GM18507 (cell line): ENCODE measurements around the gene NELFB.
"Not testable (repeated sequence)": the region's sequence is repeated elsewhere in the genome, so short reads cannot be mapped to it uniquely, and the experiment has no call there.

Experiments
- DNase-seq: peaks from one replicate; pipeline ENCODE4 v3.0.0; 2011; ENCODE audit warnings: low read depth; ENCODE audit not compliant: insufficient read length; ENCODE audit errors: extremely low spot score
- FAIRE-seq: peaks from 2 replicates; lab custom pipeline; 2011; peaks lifted over from hg19 to GRCh38; lab: Jason Lieb, UNC

NELFB gene

DNA sequence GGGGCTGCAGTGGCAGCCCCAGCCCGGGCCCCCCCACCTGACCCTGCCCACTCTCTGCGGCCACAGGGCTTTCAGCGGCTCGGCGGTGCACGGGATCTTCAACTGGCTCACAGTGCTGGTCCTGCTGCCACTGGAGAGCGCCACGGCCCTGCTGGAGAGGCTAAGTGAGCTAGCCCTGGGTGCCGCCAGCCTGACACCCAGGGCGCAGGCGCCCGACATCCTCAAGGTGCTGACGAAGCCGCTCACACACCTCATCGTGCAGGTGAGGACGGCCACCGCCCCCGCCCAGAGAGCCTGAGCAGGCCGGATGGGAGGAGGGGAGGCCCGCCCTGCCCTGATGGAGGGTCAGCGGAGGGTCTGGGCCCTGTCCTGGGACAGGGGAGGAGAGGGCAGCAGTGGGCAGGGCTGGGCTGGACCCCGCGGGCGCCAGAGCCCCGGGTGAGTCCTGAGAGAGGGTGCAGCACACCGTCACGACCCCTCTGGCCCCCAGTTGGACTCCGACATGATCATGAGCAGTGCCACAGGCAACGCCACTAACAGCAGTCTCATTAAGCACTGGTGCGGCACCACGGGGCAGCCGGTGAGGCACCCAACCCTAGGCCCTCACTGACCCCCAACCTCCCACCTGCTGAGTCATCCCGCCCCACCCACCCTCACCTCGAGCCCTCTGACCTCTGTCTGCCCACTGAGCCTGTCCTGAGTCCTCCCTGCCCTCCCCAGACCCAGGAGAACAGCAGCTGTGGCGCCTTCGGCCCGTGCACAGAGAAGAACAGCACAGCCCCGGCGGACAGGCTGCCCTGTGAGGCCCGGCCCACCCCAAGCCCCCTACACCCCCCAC lies 21.8 kb upstream of the NELFB start:
- FAIRE-seq: no peak
- no peak for DNase-seq

DNA sequence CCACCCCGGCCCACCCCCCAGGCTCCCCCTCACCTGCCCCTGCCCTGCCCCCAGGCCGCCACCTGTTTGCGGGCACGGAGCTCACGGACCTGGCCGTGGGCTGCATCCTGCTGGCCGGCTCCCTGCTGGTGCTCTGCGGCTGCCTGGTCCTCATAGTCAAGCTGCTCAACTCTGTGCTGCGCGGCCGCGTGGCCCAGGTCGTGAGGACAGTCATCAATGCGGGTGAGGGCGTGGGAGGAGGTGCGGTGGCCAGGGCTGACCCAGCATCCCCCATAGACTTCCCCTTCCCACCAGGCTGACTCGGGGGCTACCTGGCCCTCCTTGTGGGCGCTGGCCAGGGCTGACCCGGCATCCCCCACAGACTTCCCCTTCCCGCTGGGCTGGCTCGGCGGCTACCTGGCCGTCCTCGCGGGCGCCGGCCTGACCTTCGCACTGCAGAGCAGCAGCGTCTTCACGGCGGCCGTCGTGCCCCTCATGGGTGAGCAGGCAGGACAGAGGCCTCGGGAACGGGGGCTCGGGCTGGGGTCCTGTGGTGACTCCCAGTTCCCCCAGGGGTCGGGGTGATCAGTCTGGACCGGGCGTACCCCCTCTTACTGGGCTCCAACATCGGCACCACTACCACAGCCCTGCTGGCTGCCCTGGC lies 21.0 kb upstream of the NELFB start:
- DNase-seq (no peak), FAIRE-seq (no peak)

DNA sequence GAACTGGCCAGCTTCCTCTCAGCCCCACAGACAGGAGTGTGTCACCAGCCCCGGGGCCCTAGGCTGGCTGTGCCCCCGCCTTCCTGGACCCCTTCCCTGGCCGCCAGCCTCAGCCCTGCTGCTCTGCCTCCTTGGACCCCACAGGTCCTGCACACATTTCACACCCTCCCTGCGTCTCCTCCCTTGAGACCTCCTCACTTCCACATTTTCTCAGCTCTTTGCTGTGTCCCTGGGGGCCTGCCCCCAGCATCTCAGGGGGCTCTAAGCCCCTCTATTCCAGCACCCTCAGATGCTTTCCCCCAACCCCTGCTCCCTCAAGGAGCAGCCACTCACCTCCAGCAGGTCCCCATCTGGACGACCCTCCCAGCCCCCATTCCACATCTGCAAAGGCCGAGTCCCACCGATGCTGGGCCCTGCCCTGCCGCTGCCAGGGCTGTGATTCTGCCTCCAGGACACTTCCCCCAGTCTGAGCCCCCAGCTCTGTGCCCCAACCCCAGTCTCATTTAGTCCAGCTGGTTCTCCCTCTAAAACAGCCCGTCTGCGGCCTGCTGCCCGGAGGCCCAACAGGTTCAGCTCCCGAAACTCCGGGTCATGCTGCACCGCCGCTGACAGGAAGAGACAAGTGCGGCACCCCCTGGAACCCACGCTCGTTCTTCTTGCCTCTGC lies 20.2 kb upstream of the NELFB start:
- FAIRE-seq (no peak), DNase-seq (no peak)

DNA sequence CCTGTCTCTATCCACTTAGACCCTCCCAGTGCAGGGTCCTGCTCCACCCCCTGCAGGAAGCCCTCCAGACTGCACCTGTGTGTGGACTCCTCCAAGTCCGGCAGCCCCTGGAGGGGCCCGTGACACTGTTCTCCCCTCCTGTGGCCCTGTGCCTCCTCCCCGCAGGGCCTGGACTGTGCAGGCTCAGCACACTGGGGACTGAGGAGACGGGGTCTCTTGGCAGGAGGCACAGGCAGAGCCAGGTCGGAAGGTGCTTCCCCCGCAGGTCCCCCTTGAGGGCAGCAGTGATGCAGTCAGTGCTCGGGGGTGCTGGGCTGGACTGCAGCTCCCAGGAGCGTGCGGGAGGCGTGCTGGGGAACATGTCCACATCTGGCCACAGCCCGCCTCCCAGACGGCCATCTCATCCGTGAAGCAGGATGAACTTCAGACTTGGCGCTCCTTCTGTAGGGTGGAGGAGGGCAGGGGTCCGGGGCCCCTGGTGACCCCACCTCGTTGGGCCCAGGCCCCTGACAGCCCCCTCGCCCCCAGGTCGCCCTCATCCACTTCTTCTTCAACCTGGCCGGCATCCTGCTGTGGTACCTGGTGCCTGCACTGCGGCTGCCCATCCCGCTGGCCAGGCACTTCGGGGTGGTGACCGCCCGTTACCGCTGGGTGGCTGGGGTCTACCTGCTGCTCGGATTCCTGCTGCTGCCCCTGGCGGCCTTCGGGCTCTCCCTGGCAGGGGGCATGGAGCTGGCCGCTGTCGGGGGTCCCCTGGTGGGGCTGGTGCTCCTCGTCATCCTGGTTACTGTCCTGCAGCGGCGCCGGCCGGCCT lies 19.5 kb upstream of the NELFB start:
- DNase-seq (no peak), FAIRE-seq (no peak)

DNA sequence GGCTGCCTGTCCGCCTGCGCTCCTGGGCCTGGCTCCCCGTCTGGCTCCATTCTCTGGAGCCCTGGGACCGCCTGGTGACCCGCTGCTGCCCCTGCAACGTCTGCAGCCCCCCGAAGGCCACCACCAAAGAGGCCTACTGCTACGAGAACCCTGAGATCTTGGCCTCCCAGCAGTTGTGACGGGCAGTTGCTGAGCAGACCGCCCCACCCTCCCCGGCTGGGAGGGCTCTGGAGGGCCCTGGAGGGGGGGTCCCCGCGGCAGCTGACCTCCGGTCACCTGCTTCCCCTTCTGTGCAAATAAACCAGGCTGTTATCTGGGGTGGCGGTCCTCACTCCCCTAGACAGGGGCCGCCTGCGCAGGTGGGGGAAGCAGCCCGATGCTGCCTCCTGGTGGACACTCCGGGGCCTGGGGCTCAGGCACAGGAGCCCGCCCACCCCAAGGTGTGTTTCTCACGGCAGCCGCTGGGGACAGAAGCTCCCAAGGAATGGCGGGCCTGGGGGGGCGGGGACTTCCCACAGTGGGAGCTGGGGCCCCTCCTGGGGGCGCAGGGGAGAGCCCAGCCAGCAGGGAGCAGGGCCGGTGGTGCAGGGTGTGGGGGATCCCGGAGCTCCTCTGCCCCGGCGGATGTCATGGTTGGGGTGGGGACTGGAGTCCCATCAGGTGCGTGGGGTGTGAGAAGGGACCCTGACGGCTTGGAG lies 18.7 kb upstream of the NELFB start:
- FAIRE-seq: peak; percentile 93
- DNase-seq: peak; percentile 92

DNA sequence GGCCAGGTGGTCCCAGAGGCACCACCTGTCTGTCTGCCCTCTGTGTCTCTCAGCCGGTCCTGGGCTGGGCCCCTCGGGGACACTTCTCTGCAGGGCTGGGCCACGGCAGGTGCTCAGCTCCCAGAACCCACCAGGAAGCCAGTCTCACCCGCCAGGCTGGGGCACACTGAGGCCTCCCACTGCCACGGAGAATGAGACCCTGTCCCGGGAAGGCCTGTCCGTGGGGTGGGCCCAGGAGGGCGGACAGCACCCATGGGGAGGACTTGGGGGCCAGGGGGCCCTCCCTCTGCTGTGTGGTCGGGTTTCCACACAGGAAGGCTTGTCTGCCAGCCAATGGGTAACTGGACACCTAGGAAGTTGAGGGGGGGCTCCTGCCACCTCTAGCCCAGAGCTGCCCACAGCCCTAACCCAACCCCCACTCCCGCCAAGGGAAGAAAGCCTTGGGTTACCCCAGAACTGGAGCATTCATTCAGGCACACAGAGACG lies 18.1 kb upstream of the NELFB start:
- DNase-seq: no peak
- FAIRE-seq: no peak

DNA sequence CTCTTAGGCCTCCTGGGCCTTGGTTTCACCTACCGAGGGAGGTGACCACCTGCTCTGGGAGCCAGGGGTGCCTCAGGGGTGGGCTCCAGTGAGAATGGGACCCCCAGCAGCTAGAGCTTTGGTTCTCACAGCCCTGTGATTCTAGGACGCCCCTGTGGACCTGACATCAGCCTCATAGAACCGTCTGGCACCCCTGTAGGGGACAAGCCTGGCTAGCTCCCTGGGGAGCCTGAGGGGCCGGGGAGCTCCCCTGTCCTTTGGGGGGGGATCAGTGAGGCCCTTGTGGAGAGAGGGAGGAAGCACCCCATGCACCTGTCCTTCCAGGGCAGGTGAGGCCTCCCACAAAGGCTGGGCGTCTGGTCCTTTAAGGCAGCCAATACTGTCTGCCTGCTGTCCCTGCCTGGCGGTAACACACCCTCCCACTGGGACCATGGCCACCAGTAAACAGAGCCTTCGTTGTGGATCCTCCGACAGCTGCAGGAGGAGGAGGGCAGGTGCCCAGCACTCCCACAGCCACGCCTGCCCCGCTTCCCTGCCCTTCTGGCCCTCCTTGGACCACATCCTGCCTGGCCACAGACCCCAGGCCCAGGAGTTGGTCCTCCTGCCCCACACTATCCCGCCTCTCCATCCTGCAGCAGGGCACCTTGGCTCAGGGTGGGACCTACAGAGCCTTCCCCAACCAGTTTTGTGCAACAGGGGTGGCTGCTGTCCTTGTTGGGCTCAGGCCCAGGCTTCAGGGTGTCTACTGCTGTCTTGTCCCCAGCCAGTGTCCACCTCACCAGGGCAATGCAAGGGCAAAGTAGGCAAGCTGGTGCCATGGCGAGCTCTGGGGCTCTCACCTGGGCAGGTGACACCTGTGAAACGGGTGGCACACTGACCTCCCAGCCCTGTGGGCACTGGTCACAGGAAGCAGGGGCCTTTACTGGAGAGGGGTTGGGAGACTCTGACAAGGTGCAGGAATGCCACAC lies 17.1 kb upstream of the NELFB start:
- FAIRE-seq (no peak), DNase-seq (no peak)

DNA sequence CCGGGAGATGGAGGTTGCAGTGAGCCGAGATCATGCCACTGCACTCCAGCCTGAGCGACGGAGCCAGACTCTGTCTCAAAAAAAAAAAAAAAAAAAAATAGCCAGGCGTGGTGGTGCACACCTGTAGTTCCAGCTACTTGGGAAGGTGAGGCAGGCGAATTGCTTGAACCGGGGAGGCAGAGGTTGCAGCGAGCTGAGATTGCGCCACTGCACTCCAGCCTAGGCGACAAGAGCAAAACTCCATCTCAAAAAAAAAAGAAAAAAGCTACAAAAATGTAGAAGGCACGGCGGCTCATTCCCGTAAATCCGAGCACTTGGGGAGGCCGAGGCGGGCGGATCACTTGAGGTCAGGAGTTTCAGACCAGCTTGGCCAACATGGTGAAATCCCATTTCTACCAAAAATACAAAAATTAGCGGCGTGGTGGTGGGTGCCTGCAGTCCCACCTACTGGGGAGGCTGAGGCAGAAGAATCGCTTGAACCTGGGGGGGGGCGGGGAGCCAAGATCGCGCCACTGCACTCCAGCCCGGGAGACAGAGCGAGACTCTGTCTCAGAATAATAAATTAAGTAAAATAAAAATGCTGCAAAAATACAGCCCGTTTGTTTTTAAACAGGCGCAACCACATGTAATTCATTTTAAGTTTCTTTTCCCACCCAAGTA lies 15.5 kb upstream of the NELFB start:
- not testable (repeated sequence) for FAIRE-seq, DNase-seq

DNA sequence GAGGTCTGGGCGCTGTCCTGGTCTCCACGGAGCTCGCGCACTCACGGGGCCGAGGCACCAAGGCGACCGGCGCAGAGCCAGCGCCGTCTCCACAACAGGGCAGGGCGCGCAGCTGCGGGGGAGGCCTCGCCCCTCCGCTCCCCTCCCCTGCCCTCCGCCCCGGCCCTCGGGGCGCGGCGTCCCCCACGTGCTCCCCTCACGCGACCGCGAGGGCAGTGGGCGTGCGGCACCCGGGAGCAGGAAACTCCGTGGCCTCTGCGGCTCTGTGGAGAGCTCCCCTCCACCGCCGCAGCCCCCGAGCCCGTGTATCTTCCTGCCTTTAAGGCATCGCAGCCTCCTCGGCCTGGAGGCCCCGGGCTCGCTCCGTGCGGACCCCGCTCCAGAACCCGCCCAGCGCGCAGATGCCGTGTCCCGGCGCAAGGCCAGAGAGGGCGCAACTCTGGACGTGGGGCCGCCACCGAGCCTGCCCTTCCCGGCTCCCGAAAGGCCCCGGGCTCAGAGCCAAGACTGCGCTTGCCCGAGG lies 14.7 kb upstream of the NELFB start:
- no peak for FAIRE-seq
- no peak for DNase-seq

DNA sequence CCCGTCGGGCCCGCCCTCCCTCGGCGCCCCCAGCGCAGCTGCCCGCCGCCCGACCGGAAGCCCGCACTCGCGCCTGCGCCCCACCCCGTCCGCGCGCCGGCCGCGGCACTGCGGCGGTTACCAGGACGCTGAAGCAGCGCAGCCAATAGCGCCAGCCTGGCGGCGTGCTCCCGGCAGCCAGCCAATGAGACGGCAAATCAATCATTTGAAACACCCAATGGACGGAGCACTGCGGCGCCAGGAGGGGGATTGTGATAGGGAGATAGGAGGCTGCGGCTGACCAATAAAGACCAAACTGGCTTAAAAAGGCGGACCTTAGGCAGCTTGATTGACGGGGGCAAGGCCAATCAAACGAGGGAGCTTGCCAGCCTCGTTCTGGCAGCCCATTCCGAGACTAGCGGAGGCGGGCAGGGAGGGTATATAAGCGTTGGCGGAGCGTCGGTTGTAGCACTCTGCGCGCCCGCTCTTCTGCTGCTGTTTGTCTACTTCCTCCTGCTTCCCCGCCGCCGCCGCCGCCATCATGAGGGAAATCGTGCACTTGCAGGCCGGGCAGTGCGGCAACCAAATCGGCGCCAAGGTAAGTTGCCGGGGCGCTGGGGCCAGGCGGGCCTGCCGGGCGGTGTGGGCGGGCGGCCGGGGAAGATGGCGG lies 14.2 kb upstream of the NELFB start, which contains the start of gene TUBB4B:
Gene TUBB4B, plus strand, starts transcription at position 447 of the 649 bp plus-strand sequence. Its CDS starts 74 bp downstream, at position 521.
- DNase-seq (peak; percentile 97), FAIRE-seq (peak; percentile 100)

DNA sequence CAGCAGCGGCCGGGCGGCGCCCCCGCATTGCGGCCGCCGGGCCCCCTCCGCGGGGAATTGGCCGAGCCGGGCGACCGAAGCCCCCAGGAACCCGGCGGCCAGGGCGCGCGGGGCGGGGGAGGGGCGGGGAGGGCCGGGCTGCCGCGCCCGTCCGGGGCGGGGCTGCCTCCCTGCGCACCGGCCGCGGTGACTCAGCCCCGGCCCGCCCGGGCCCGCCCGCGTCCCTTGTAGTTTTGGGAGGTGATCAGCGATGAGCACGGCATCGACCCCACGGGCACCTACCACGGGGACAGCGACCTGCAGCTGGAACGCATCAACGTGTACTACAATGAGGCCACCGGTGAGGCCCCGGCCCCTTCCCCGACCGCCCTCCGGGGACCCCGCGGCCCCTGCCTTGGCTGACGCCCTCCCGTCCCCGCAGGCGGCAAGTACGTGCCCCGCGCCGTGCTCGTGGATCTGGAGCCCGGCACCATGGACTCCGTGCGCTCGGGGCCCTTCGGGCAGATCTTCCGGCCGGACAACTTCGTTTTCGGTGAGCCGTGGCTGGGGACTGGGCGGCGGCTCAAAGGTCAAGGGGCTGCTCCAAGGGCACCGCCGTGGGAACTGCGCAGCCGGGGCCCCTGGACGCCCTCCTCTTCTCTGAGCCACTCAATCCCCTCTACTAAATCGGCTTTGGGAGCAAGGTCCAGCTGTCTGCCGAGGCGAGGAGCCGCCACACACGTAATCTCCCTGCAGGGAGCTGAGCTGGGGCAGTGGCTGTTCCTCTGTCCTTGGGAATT lies 13.4 kb upstream of the NELFB start:
- DNase-seq: no peak
- FAIRE-seq: no peak

DNA sequence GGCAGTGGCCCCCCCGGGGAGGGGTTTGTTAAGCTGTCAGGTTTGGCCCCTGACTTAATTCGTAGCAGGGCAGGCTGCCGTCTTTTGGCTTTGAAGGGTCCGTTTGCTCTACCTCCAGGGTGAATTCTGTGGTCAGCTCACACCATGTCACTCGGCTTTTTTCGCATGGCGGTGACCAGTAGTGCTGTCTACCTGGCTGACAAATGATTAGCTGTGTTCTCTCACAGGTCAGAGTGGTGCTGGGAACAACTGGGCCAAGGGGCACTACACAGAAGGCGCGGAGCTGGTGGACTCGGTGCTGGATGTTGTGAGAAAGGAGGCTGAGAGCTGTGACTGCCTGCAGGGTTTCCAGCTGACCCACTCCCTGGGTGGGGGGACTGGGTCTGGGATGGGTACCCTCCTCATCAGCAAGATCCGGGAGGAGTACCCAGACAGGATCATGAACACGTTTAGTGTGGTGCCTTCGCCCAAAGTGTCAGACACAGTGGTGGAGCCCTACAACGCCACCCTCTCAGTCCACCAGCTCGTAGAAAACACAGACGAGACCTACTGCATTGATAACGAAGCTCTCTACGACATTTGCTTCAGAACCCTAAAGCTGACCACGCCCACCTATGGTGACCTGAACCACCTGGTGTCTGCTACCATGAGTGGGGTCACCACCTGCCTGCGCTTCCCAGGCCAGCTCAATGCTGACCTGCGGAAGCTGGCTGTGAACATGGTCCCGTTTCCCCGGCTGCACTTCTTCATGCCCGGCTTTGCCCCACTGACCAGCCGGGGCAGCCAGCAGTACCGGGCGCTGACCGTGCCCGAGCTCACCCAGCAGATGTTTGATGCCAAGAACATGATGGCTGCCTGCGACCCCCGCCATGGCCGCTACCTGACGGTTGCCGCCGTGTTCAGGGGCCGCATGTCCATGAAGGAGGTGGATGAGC lies 12.6 kb upstream of the NELFB start:
- DNase-seq: no peak
- no peak for FAIRE-seq

DNA sequence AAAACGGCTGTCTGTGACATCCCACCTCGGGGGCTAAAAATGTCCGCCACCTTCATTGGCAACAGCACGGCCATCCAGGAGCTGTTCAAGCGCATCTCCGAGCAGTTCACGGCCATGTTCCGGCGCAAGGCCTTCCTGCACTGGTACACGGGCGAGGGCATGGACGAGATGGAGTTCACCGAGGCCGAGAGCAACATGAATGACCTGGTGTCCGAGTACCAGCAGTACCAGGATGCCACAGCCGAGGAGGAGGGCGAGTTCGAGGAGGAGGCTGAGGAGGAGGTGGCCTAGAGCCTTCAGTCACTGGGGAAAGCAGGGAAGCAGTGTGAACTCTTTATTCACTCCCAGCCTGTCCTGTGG lies 11.9 kb upstream of the NELFB start:
- not testable (repeated sequence) for DNase-seq, FAIRE-seq

DNA sequence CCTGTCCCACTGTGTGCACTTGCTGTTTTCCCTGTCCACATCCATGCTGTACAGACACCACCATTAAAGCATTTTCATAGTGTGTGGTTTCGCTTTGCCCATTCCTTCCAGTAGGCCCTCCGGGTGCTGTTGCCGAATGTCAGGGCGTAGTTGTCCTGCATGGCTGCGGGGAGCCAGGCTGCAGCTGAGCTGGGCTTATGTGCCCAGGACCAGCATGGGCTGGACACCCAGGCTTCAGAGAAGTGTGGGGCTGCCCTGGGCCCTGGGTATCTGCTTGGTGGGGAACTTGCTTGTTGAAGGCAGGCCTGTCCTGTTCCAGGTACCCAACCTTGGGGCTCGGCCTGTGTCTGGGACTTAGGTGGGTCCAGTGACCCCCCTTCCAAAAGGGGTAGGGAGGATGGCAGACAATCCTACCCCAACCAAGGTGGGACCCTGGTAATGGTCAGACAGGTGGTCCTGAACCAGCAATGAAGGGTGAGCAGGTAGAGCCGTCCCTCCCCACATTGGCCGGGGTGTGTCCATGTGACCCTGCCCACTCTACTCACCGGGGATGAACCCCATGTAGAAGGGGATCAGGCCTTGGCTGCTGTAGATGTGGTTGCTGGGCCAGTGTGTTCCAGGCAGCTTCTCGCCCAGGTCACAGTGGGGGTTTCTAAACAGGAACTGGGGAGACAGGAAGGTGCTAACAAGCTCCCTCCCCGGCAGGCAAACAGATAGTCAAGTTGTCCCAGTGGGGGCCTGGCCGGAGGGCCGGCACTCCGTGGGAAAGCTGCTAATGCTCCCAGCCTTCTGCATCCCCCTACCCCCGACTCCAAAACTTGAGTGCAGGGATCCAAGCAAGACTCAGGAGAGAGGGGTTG lies 11.3 kb upstream of the NELFB start:
- DNase-seq (no peak), FAIRE-seq (no peak)
